Progenitor cell of endocrine pancreas (in vitro differentiated cells): ENCODE measurements around the gene NEK4. TPM values are rescaled to one million over a fixed set of nuclear protein-coding genes. Genes with fewer than 3 reads are reported as not detected.

Experiments used
- DNase-seq: peaks from one replicate; pipeline ENCODE4 v3.0.0; 2021; ENCODE audit warnings: low spot score; ENCODE audit not compliant: unreplicated experiment
- H3K27ac Mint-ChIP-seq: 2 replicates; pipeline ENCODE4 v1.8.0; 2021; ENCODE audit warnings: mild to moderate bottlenecking, moderate library complexity, mixed read lengths
- H3K27me3 Mint-ChIP-seq: 2 replicates; pipeline ENCODE4 v1.8.0; 2021; ENCODE audit warnings: mixed read lengths
- H3K36me3 Mint-ChIP-seq: 2 replicates; pipeline ENCODE4 v1.8.0; 2022; ENCODE audit warnings: mixed read lengths; ENCODE audit not compliant: insufficient read depth
- H3K4me1 Mint-ChIP-seq: 2 replicates; pipeline ENCODE4 v1.8.0; 2021; ENCODE audit warnings: low read depth, mixed read lengths
- H3K4me3 Mint-ChIP-seq: 2 replicates; pipeline ENCODE4 v1.8.0; 2021; ENCODE audit warnings: low read depth, mild to moderate bottlenecking, moderate library complexity, mixed read lengths
- H3K9me3 Mint-ChIP-seq: 2 replicates; pipeline ENCODE4 v1.8.0; 2021; ENCODE audit warnings: low read depth, mixed read lengths
- CTCF ChIP-seq: fragments of 200-600 bp; sonication (generic); IDR thresholded peaks from one replicate; pipeline ENCODE4 v1.5.0; 2021; ENCODE audit warnings: antibody characterized with exemption, mild to moderate bottlenecking; ENCODE audit not compliant: unreplicated experiment
- total RNA-seq: library from RNA; stranded (reverse); gene quantifications from 2 replicates; pipeline ENCODE4 v1.2.1, GENCODE V29; 2021

NEK4 gene
- total RNA-seq, 1 donor from 2014 or later: 51.1 TPM

GRCh38 chr3:52790741-52791140 is 20.0 kb upstream of the NEK4 start:
- no peaks in the 10 kb centered on the region for H3K36me3 Mint-ChIP-seq
- no peak overlapping the region for H3K27ac Mint-ChIP-seq
- no peak overlapping the region for H3K4me3 Mint-ChIP-seq
- H3K4me1 Mint-ChIP-seq: peaks cover 10% of the 10 kb centered on the region
- TF ChIP-seq CTCF: no peak
- no peak for DNase-seq
- H3K9me3 Mint-ChIP-seq: no peaks in the 10 kb centered on the region
- peaks cover 3% of the 10 kb centered on the region for H3K27me3 Mint-ChIP-seq

- Mint-ChIP-seq H3K27me3 (peaks cover 3% of the 10 kb centered on the region), H3K36me3 (no peaks in the 10 kb centered on the region), H3K27ac (no peak overlapping the region), H3K9me3 (no peaks in the 10 kb centered on the region), H3K4me3 (no peak overlapping the region), H3K4me1 (peaks cover 10% of the 10 kb centered on the region)
- no peak for TF ChIP-seq CTCF
- no peak for DNase-seq
Measured at GRCh38 chr3:52790337-52790736, 19.6 kb upstream of the NEK4 start.

- H3K36me3 Mint-ChIP-seq: no peaks in the 10 kb centered on the region
Measured at GRCh38 chr3:52789746-52790040, 19.0 kb upstream of the NEK4 start.

GRCh38 chr3:52788890-52789745 is 18.4 kb upstream of the NEK4 start:
- no peaks in the 10 kb centered on the region for H3K9me3 Mint-ChIP-seq
- no peak overlapping the region for H3K27ac Mint-ChIP-seq
- no peak for DNase-seq
- peaks cover 7% of the 10 kb centered on the region for H3K4me1 Mint-ChIP-seq
- H3K4me3 Mint-ChIP-seq: no peak overlapping the region
- TF ChIP-seq CTCF: no peak
- H3K27me3 Mint-ChIP-seq: peaks cover 3% of the 10 kb centered on the region
- H3K36me3 Mint-ChIP-seq: no peaks in the 10 kb centered on the region

More at GRCh38 chr3:52789746-52790040, 19.0 kb upstream of the NEK4 start:
- H3K9me3 Mint-ChIP-seq: no peaks in the 10 kb centered on the region
- DNase-seq: no peak
- H3K4me3 Mint-ChIP-seq: no peak overlapping the region
- H3K4me1 Mint-ChIP-seq: peaks cover 10% of the 10 kb centered on the region
- no peak for TF ChIP-seq CTCF
- H3K27me3 Mint-ChIP-seq: peaks cover 3% of the 10 kb centered on the region
- H3K27ac Mint-ChIP-seq: no peak overlapping the region

- Mint-ChIP-seq H3K9me3 (no peaks in the 10 kb centered on the region), H3K36me3 (no peaks in the 10 kb centered on the region), H3K4me3 (no peak overlapping the region), H3K27ac (no peak overlapping the region), H3K4me1 (peaks cover 7% of the 10 kb centered on the region), H3K27me3 (peaks cover 8% of the 10 kb centered on the region)
- peak; percentile 10 for TF ChIP-seq CTCF
- DNase-seq: no peak
Measured at GRCh38 chr3:52787672-52788625, 17.2 kb upstream of the NEK4 start.
